OCI-LY3 (cell line): Measurements from ENCODE around the gene SLITRK4.

ENCODE experiments used
- H2AFZ ChIP-seq: fragments of 200-600, 300-600 bp; shearing (Covaris generic); 2 replicates; pipeline ENCODE4 v1.6.0; 2014; ENCODE audit warnings: antibody characterized with exemption, low read depth, low read length
- H3K27ac ChIP-seq: fragments of 200-600, 300-600 bp; sonication (generic); 2 replicates; pipeline ENCODE4 v1.5.1; 2014; ENCODE audit warnings: mild to moderate bottlenecking, low read length, moderate library complexity, mixed read lengths
- H3K27me3 ChIP-seq: fragments of 200-600, 300-600 bp; sonication (generic); 2 replicates; pipeline ENCODE4 v1.6.1; 2014; ENCODE audit warnings: low read depth, low read length, mixed read lengths
- H3K36me3 ChIP-seq: fragments of 200-600, 300-600 bp; sonication (generic); replicated peaks from 2 replicates; pipeline ENCODE3; 2014; ENCODE audit warnings: low read depth, low read length, mixed read lengths
- H3K4me1 ChIP-seq: fragments of 300-600, 200-600 bp; sonication (generic); 2 replicates; pipeline ENCODE4 v1.6.1; 2014; ENCODE audit warnings: low read length, mixed read lengths
- H3K4me2 ChIP-seq: fragments of 200-600, 300-600 bp; sonication (generic); 2 replicates; pipeline ENCODE4 v1.6.1; 2014; ENCODE audit warnings: low read length, mixed read lengths
- H3K4me3 ChIP-seq: fragments of 300-600, 200-600 bp; sonication (generic); 2 replicates; pipeline ENCODE4 v1.5.1; 2014; ENCODE audit warnings: antibody characterized with exemption, mild to moderate bottlenecking, low read length, moderate library complexity
- H3K79me2 ChIP-seq: fragments of 300-600, 200-600 bp; shearing (Covaris generic); 2 replicates; pipeline ENCODE4 v1.6.1; 2014; ENCODE audit warnings: mild to moderate bottlenecking, low read length, mixed read lengths
- H3K9ac ChIP-seq: fragments of 300-600, 200-600 bp; shearing (Covaris generic); 2 replicates; pipeline ENCODE4 v1.6.0; 2014; ENCODE audit warnings: mild to moderate bottlenecking, low read length, moderate library complexity
- H3K9me3 ChIP-seq: fragments of 200-600, 300-600 bp; shearing (Covaris generic); 2 replicates; pipeline ENCODE4 v1.6.1; 2014; ENCODE audit warnings: low read length, mixed read lengths; ENCODE audit not compliant: insufficient read depth
- H4K20me1 ChIP-seq: fragments of 200-600, 300-600 bp; sonication (generic); 2 replicates; pipeline ENCODE4 v1.6.1; 2016; ENCODE audit warnings: low read length, mixed read lengths; ENCODE audit not compliant: insufficient read depth
- EZH2phosphoT487 ChIP-seq: fragments of 200-600 bp; shearing (Covaris generic); IDR thresholded peaks from 2 replicates; pipeline ENCODE4 v1.6.1; 2018; ENCODE audit warnings: antibody characterized with exemption, mixed run types, low read depth
- TF ChIP-seq, protein P1 (sequence below): fragments of 200-600, 300-600 bp; sonication (generic); IDR thresholded peaks from 2 replicates; pipeline ENCODE4 v1.5.1; 2014; ENCODE audit warnings: antibody characterized with exemption, low read length, low read depth

The SLITRK4 gene

DNA sequence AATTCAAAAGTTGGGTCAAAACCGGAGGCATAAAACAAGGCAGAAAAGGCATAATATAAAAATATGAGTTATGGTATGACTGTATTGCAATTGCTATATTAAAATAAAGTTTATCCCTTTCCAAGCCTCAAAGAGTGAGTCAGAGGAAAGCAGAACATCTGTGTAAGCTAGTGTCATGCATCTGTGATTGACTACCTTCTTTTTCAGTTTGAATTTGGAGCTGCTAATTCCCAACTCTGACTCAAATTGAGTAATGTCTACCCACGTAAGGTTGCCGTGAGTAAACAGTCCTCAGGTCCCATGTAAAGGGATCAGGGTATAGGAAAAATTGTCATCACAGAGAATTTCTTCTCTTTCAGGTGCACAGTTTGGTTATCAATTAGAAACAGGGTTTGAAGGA is 6.5 kb upstream of the SLITRK4 start:
- TF ChIP-seq, protein P1, sequence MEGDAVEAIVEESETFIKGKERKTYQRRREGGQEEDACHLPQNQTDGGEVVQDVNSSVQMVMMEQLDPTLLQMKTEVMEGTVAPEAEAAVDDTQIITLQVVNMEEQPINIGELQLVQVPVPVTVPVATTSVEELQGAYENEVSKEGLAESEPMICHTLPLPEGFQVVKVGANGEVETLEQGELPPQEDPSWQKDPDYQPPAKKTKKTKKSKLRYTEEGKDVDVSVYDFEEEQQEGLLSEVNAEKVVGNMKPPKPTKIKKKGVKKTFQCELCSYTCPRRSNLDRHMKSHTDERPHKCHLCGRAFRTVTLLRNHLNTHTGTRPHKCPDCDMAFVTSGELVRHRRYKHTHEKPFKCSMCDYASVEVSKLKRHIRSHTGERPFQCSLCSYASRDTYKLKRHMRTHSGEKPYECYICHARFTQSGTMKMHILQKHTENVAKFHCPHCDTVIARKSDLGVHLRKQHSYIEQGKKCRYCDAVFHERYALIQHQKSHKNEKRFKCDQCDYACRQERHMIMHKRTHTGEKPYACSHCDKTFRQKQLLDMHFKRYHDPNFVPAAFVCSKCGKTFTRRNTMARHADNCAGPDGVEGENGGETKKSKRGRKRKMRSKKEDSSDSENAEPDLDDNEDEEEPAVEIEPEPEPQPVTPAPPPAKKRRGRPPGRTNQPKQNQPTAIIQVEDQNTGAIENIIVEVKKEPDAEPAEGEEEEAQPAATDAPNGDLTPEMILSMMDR, result no peak
- TF ChIP-seq EZH2phosphoT487, result no peak
- Histone ChIP-seq H2AFZ (no peak overlapping the region), H3K36me3 (no peaks in the 10 kb centered on the region), H3K9ac (no peak overlapping the region), H4K20me1 (no peaks in the 10 kb centered on the region), H3K4me1 (no peaks in the 10 kb centered on the region), H3K27me3 (no peaks in the 10 kb centered on the region), H3K79me2 (no peaks in the 10 kb centered on the region), H3K27ac (no peak overlapping the region), H3K4me3 (no peak overlapping the region), H3K4me2 (no peak overlapping the region), H3K9me3 (no peaks in the 10 kb centered on the region)

DNA sequence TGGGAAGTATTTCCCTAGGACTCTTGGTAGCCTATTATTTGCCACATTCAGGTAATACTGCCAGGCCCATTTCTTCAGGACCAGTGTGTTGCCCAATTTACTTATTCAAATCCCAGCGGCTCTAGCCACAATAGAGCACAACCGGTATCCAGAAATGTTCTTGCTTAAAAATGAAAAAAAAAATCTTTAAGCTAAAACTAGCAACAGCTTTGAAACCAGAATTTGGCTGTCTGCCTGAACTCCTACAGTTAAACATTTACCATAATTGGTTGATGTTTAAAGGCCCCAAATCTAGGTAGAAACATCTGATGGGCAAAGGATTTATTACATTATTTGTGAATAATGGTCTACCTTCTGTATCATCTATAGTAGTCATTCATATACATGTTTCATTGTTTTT is 930 bp upstream of the SLITRK4 start:
- H3K27ac ChIP-seq, result no peak overlapping the region
- no peak overlapping the region for H3K9ac ChIP-seq

DNA sequence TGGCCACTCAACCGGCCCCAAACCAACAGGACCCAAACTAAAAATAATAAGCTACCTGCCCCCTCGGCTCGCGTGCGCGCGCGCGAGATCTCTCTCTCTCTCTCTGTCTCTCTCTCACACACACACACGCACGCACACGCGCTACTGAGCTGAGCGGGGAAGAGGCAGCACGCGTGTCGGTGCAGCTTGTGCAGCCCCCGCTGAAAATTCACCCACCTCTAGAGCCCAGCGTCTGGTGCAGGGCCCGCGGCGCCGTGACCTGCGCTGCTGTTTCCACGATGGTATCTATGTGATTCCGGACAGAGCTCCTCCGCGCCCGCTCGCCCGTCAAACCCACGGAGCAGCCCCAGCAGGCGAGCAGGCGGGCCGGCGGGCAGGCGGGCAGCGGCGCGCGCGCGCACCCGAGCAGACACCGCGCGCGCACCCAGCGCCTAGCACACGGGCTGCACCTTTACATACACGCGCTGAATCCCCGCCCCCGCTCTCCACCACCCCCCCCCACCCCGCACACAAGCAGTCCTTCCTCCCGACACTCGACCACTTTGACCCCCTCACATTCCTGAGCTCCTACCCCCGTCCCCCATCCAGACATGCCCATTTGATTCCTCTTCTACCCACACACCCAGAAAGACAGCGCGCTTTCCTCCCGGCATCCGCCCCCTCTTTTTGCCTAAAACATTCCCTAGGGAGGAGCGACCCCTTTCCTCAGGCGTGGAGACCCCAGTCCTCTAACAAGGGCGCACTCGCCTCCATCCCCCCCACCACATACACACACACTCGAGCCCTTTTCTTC is 1.0 kb downstream of the SLITRK4 start:
- Histone ChIP-seq H3K27ac (no peak overlapping the region), H3K9me3 (no peaks in the 10 kb centered on the region), H3K36me3 (no peaks in the 10 kb centered on the region), H3K79me2 (no peaks in the 10 kb centered on the region), H3K27me3 (no peaks in the 10 kb centered on the region), H4K20me1 (no peaks in the 10 kb centered on the region), H2AFZ (no peak overlapping the region), H3K4me3 (no peak overlapping the region), H3K9ac (no peak overlapping the region), H3K4me2 (no peak overlapping the region), H3K4me1 (no peaks in the 10 kb centered on the region)
- no peak for TF ChIP-seq EZH2phosphoT487
- TF ChIP-seq, protein P1, result no peak

More for the DNA sequence above, 930 bp upstream of the SLITRK4 start:
- H3K27me3 ChIP-seq, result no peaks in the 10 kb centered on the region
- H3K4me1 ChIP-seq, result no peaks in the 10 kb centered on the region
- TF ChIP-seq EZH2phosphoT487, result no peak
- TF ChIP-seq, protein P1, result no peak
- H4K20me1 ChIP-seq, result no peaks in the 10 kb centered on the region
- no peaks in the 10 kb centered on the region for H3K79me2 ChIP-seq
- H3K36me3 ChIP-seq, result no peaks in the 10 kb centered on the region
- no peaks in the 10 kb centered on the region for H3K9me3 ChIP-seq
- no peak overlapping the region for H2AFZ ChIP-seq
- H3K4me2 ChIP-seq, result no peak overlapping the region
- no peak overlapping the region for H3K4me3 ChIP-seq

DNA sequence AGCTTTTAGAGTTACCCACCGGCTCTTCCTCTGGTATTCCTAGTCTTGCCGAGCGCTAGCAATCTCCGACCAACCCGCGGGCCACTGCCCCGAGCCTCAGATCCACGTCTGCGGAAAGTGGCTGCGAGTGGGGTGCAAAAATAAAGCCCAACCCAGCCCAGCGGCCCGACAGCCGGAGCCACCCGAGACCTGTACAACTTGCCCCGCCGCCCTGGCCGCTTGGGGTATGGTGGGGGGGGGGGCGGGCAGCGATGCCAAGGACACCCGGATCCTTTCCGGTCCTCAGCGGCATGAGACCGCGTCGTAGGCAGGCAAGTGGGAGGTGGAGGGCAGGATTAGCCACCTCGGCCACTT is 1.6 kb downstream of the SLITRK4 start:
- H3K4me2 ChIP-seq, result no peak overlapping the region
- no peaks in the 10 kb centered on the region for H3K79me2 ChIP-seq
- H3K27ac ChIP-seq, result no peak overlapping the region
- H3K36me3 ChIP-seq, result no peaks in the 10 kb centered on the region
- H2AFZ ChIP-seq, result no peak overlapping the region
- H3K27me3 ChIP-seq, result no peaks in the 10 kb centered on the region
- no peaks in the 10 kb centered on the region for H3K4me1 ChIP-seq
- H4K20me1 ChIP-seq, result no peaks in the 10 kb centered on the region
- H3K9ac ChIP-seq, result no peak overlapping the region
- TF ChIP-seq EZH2phosphoT487, result no peak
- TF ChIP-seq, protein P1, result no peak
- H3K9me3 ChIP-seq, result no peaks in the 10 kb centered on the region
- no peak overlapping the region for H3K4me3 ChIP-seq
